HG02763 (cell line): ENCODE data around the gene CAPNS2.

ENCODE experiments used
- ATAC-seq: cut with Tn5 transposase; IDR thresholded peaks from one replicate; pipeline ENCODE4 v1.9.1; 2021; ENCODE audit warnings: mild to moderate bottlenecking, moderate library complexity; ENCODE audit not compliant: unreplicated experiment

The CAPNS2 gene

DNA sequence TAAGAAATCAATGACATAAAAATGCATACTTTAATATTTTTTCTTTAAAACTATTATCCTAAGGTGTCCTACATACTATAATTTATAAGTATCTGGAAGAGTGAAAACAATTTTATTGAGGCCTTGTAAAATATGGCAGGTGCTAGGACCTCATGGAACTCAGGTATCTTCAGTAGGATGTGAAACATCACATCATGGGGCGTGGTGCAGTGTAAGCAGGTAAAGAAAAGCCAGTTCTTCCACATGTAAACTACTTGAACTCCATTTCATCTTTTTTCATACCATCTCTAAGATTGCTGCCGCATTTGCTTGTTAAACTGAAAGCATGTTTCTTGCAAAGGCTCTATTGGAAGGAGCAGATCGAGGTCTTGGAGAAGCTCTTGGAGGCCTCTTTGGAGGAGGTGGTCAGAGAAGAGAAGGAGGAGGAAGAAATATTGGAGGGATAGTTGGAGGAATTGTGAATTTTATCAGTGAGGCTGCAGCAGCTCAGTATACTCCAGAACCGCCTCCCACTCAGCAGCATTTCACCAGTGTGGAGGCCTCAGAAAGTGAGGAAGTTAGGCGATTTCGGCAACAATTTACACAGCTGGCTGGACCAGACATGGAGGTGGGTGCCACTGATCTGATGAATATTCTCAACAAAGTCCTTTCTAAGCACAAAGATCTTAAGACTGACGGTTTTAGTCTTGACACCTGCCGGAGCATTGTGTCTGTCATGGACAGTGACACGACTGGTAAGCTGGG, at the start of gene CAPNS2:
Gene CAPNS2 (plus strand): TSS at position 253 of the 744 bp plus-strand sequence. CDS start 73 bp downstream, at position 326.
- no peak for ATAC-seq

DNA sequence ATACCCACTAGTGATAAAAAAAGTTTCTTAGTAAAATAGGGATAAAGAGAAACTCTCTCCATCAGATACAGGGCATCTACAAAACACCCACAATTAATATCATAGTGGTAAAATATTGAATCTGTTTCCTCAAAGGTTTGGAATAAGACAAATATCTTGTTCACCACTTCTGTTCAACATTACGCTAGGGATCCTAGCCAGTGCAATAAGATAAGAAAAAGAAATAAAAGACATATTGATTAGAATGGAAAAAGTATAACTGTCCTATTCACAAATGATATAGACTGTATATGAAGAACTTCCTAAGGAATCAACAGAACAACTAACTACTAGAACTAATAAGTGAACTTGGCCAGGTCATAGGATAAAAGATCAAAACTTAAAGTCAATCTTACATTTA, 44.7 kb upstream of the CAPNS2 start:
- ATAC-seq = no peak

DNA sequence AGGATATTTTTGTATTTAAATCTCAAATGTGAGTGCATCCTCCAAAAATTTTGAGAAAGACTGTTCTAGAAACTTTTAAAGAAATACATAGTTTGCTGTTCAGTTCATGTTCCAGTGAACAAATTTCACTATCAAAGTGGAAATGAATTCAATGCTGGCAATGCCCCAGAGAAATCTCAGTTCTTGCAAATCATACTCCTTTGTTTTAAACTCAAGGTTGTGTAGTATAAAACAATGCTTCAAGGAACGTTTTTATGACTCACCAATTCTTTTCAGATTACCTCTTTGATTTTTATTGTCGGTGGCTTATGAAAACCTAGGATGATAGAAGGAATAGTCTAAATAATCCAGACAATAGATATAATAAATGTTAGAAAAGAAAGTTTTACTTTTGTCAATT, 40.0 kb upstream of the CAPNS2 start:
- no peak for ATAC-seq

DNA sequence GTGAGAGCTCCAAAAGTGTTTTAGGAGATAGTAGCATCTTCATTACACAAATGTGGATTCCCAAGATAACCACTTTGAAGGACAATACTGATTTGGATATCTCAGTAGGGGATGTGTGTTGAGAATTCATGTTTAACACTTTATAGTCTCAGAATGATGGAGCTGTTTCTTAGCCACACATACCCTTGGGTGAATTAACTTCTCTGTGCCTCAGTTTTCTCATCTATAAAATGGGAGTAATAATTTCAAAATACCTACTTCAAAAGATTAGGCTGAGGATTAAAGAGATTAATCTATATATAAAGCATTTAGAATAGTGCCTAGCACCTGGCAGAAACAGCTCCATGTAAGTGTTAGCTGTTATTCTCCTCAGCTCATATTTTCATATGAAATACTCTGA, 38.6 kb upstream of the CAPNS2 start:
- no peak for ATAC-seq

DNA sequence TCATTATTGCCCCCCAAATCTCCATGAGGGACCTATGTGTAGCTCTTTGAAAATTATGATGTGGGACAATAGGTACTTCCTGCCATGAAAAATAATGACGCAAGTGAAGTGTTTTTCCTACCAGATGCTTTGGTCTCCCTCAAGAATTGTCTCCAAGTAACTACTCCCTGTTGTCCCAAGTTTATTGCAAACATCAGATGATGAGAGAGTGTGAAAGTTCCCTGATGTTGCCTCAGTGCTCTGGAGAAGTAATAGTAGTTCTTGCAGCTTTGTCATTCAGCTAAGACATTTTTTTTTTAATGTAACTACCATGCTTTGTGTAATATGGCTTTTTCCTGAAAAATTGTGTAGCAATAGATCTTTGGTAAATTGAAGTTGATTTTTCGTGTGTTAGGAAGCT, 37.5 kb upstream of the CAPNS2 start:
- no peak for ATAC-seq

DNA sequence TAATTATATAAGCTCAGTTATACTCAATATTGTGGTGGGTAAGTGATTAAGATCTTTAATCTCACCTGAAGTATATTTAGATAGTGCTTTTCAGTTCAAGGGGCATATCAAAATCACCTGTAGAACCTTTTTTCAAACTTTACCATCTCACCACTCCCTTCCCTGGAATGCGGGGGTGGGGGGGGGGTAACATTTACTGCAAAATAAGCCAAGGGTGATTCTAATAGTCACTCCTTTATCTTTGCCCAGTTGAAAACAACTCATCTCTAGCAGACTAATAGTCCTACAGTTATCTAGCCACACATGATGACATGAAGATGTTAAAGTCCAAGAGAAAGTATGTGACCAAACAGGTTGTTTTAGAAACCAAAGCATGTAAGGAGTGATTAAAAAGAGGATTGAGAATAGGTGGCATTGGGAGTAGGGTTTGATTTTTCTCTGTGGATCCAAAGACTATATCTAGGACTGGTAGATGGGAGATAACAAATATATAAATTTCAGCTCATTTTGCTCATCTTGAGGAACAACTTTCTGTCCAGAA, 36.1 kb upstream of the CAPNS2 start:
- ATAC-seq = no peak

DNA sequence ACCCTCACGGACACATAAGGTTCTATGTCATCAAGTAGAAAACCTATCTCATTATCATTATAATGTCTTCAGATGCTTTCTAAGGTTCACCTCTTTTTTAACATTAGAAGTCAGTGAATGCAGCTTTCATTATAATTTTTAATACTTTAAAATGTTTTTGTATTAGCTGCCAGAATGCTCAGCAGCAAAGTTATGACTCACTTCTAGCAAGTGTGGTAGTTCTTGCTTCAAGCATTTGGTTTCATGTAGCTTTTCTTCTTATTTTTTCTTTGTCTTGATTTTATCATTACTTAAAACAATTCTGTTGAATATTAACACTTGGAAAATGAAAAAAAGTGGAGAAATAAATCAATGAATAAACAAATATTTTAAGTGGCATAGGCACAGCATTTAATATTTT, 34.3 kb upstream of the CAPNS2 start:
- ATAC-seq = no peak

DNA sequence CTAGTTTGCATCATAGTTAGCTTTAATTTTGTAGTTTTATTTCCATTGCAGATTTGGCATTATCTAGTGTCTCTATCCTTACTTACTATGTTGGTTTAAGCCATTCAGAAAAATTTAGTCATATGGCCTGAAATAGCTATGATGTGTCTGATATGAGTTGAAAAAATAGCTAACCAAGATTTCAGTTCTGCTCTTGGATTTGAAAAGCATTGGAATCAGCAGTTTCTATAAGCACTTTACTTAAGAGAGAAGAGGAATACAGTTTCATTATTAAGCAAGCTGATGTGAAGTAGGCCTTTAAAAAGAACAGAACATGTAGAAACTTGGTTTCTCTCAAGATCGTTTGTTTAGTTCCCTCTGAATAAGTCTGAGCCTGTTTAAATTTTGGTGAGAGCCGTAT, 31.7 kb upstream of the CAPNS2 start:
- ATAC-seq = no peak

DNA sequence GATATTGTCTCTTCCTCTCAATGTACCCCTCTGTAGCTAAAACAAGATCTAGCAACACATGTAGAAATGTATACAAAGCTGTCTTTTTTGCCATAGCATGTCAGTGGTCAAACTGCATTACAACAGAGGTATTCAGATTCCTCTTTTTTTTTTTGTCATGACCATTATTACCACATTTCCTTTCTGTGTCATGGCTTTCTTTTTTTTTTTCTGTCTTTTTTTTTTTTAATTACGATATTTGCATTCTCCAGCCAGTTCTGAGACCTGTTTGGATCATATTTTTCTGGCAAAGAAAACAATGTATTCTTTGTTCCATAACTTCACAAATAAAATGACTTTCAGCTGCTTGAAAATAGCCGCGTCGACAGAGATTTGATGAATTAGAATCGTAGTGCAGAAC, 27.4 kb upstream of the CAPNS2 start:
- ATAC-seq = no peak

DNA sequence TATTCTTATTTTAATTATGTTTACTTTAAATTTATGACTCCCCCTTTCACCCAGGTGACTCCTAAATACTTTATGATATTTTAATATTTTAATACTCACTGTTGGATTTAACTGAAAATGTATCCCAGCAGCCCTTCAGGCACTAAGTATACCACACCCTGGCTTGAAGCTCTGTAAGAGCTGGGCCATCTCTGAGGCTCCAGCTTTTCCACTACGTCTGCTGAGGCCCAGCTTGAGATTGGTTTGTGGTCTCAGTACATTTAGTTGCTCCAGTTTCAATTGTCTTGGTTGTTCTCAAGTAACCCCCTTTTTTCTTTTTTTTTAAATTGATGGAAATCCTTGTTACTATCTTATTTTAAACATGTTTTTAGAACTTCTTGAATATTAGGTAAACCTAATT, 27.0 kb upstream of the CAPNS2 start:
- ATAC-seq = no peak

DNA sequence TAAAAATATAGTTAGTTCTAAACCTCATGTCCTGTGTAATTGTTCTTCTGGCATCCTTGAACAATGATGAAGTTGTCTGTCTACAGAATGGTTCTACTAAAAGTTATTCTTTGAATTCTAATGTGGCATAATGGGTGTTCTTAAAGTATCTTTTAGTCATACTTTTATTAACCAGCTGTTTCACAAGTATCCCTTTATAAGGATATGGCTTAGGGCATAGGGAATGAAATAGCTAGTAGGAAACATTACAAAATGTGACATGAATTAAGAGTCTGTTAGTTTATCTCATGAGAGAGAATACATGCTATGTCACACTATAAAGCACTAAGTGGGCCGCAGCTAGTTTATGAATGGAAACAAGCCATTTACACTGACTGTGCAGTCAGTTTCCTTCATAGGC, 26.3 kb upstream of the CAPNS2 start:
- ATAC-seq = no peak

DNA sequence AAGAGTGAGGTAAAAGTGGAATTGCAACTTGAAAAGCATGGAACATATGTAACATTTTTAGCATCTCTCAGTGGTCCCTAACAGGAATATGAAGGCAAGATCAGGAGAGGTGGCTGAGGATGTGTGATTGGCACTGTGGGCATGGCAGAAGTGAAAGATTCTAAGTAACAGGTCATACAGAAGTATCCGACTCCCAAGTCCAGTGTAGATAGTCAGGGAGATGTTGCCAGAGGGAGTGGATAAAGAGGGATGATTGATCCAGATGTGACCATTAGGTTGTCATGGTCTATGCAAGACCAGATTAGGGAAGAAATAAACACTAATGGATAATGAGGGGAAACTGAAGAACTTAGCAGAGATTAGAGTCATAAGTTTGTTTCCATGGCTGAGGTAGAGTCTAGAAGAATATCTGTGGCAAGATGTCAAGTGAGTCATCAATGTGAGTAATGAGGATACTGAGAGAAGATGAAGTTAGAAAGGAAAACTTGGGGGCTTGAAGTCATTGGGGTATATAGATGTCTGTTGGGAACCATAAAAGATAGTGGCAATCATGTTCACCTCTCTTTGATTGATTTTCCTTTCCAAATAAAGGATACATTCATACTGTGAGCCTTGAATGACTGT, 23.9 kb upstream of the CAPNS2 start:
- ATAC-seq = no peak

DNA sequence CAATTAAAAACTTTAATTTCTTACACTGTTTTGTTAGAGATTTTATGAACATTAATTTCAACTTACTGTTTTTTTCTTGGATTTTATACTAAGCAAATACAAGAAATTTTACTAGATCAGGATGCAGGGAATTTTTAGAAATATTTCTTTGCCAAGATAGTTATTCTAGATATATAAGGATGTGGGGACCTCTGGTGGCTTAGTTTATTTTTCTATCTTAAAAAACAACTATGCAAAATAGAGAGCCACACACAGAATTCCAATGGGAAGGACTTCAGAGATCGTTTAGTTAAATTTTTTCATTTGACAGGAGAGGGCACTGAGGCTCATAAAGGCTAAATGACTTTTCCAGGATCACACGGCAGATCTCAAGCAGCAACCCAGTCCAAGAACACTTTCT, 23.0 kb upstream of the CAPNS2 start:
- ATAC-seq = no peak

DNA sequence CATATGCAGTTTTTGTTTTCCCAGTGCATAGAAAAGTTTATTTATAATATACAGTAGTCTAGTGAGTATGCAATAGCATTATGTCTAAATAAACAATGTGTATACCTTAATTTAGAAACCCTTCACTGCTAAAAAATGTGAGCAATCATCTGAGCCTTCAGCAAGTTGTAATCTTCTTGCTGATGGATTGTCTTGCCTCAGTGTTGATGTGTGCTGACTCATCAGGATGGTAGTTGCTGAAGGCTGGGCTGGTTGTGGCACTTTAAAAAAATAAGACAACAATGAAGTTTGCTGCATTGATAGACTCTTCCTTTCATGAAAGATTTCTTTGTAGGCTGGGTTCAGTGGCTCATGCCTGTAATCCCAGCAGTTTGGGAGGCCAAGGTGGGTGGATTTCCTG, 13.9 kb upstream of the CAPNS2 start:
- no peak for ATAC-seq

DNA sequence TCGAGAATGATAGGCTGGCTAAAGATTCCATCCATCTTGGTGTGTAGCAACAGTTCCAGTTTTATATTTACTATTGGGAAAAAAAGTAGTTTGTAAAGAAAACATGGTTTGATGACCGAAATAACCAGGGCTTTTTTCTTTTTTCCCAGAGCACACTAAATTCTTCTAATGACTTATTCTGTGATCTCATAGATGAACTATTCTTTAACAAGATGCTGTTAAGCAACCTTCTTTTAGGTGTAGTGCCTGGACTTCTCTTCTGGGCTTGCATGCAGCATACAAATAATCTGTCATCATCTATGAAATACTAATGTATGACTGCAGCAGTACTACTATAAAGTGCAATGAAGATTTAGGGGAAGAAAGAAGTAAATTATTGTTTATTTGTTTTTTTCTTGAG, 11.0 kb upstream of the CAPNS2 start:
- ATAC-seq = no peak

DNA sequence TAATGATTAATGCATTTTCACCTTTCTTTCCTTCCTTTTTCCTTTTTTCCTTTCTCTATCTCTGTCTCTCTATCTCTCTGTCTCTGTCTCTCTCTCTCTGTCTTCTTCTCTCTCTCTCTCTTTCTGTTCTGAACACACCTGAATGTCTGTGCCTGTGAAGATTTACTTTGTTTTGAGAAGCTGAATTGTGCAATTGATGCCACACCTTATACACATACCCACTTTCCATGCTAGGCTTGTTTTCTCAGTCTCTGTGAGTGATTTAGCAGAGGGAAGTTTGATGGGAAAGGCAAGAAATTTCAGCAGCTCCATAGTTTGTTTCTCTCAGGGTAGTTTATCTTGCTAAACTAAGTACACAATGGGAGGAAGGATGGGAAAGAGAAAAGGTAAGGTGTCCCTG, 9.3 kb upstream of the CAPNS2 start:
- ATAC-seq = no peak

DNA sequence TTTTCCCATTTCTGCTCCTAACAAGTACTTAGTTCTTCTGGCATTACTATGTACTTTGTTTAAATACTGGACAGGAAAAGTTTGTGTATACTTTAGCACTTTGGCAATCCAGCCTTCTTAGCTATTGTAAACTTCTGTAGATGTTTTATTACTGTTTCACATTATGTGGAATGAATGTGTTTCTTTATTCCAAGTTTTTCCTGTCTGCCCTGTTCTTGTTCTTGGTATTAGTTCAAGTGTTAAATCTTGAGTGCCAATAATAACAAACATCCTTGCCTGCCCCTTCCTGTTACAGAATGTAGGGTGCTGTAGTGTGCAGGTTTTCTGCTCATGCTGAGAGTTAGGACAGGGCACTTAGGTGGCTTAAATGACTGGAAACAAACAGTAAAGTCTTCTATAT, 7.3 kb upstream of the CAPNS2 start:
- no peak for ATAC-seq

DNA sequence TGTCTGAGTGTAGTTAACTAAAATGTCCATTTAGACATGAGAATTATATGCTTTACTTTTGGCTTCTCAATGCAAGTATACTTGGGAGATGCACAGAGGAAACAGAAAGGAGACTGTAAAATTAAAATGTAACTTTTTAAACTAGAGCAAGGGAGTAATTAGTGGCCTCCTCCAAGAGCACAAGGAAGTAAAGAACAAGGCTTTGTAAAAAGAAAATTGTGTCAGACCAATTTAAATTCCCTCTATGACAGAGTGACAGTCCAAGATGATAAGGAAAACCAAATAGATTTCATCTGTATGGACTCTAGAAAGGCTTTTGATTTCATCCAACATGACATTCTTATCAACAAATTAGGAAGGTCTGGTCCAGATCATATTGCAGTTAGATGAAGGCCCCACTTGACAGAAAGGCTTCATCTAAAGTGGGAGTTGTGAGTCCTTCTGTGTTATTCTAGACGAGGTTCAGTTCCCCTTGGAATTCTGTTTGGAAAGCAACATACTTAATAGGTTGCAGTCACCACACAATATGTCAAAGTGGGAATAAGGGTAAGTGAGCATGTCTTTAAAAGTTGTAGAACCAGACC, 6.5 kb upstream of the CAPNS2 start:
- ATAC-seq = no peak

DNA sequence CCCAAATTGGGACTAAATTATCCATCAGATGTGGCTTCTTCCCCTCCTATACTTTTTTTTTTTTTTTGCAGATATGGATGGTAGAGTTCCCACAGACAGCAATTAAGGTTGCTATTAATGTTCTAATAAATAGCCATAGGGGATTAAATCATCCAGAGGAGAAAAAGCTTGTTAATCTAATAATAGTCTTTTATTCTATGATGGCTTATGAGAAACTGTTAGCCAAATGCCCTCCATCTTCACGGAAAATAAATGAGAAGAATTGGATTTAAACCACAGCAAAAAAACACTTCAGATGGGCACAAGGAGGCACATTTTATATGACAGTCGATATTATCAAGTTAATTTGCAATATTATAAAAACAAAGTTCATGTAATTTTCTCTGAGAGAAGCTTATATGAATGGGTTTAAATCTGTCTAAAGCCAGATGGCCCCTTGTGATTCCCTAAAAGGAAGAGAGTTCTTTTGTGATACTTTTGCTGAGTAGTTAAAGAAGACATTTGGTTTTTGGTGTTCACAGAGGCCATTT, 5.1 kb upstream of the CAPNS2 start:
- ATAC-seq = no peak

DNA sequence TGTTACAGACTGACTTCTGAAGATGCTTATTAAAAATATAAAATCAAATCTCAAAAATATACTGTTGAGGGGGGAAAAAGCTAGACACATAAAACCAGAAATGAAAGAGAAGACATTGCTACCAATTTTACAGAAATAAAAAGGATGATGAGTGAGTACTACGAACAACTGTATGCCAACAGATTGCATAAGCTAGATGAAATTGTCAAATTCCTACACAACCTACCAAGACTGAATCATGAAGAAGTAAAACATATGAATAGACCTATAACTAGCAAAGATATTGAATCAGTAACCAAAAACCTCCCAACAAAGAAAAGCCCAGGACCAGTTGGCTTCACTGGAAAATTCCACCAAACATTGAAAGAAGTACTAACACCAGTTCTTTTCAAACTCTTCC, 3.5 kb upstream of the CAPNS2 start:
- no peak for ATAC-seq

DNA sequence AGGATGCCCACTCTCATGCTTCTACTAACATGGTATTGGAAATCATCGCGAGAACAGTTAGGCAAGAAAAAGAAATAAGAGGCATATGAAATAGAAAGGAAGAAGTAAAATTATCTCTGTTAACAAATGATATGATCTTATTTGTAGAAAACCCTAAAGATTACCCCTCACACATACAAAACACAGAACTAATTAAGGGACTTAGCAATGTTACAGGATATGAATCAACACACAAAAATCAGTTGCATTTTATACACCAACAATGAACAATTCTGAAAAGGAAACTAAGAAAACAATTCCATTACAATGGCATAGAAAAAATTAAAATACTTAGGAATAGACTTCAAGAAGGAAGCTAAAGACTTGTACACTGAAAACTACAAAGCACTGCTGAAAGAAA, 2.7 kb upstream of the CAPNS2 start:
- ATAC-seq = no peak

DNA sequence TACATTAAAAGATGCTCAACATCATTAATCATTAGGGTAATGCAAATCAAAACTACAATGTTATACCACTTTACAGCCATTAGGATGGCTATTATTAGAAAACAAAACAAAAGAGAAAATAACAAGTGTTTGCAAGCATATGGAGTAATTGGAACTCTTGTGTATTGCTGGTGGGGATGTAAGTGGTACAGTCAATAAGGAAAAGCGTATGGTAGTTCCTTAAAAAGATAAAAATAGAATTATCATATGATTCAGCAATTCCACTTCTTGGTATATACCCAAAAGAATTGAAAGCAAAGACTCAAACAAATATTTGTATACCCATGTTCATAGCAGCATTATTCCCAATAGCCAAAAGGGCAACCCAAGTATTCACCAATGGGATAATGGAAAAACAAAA, 1.4 kb upstream of the CAPNS2 start:
- ATAC-seq = no peak
